D721Med (cell line): ENCODE results near the gene PTPRR.

Experiments
- DNase-seq: peaks from one replicate; pipeline ENCODE4 v3.0.0; 2011; ENCODE audit warnings: low spot score; ENCODE audit not compliant: insufficient read length
- FAIRE-seq: peaks from 2 replicates; lab custom pipeline; 2011; peaks lifted over from hg19 to GRCh38; lab: Jason Lieb, UNC
- TF ChIP-seq, protein P1 (sequence below): IDR thresholded peaks from 2 replicates; pipeline ENCODE4 v1.5.1; 2012; ENCODE audit warnings: mild to moderate bottlenecking, control low read depth; ENCODE audit not compliant: insufficient read depth; ENCODE audit errors: missing control alignments

PTPRR gene

DNA sequence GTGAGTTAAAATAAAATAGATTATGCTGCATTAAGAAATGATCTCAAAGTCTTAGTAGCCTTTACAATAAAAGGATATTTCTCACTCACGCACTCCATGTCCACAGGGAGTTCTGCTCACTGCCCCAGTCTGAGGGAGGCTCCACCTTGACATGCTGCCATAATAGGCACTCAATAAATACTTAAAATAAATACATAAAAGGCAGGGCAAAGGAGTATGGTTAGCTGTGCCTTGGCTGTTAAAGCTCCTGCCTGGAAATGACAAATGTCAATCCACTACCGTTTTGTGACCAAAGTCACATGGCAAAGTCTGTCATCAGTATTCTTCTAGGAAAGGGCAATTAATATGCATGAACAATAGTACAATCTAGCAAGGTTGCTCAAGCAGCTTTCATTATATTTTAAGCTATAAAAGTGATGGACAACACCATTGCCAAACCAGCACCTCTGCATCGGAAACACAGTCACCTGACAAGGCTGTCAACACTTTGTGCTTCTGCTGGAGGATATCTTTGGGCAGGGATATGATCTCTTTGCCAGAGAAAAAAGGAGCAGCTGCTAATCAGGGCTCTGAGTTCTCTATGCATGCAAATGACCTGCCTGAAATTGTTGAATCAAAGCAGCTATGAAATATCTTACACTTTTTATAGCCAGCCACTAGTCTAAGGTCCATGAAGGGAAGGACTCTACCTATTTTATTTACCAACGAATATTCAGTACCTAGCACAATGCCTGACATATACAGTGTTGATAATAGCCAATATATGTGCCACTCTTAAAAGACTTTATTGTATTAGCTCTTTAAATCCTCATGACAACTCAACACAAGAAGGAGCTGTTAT, 90.1 kb downstream of the PTPRR start:
- FAIRE-seq (no peak), DNase-seq (no peak)

GRCh38 chr12:70829070-70829469, 91.5 kb downstream of the PTPRR start:
- TF ChIP-seq, protein P1, sequence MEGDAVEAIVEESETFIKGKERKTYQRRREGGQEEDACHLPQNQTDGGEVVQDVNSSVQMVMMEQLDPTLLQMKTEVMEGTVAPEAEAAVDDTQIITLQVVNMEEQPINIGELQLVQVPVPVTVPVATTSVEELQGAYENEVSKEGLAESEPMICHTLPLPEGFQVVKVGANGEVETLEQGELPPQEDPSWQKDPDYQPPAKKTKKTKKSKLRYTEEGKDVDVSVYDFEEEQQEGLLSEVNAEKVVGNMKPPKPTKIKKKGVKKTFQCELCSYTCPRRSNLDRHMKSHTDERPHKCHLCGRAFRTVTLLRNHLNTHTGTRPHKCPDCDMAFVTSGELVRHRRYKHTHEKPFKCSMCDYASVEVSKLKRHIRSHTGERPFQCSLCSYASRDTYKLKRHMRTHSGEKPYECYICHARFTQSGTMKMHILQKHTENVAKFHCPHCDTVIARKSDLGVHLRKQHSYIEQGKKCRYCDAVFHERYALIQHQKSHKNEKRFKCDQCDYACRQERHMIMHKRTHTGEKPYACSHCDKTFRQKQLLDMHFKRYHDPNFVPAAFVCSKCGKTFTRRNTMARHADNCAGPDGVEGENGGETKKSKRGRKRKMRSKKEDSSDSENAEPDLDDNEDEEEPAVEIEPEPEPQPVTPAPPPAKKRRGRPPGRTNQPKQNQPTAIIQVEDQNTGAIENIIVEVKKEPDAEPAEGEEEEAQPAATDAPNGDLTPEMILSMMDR = no peak
- no peak for FAIRE-seq

More for the DNA sequence above, 90.1 kb downstream of the PTPRR start:
- TF ChIP-seq, protein P1 = no peak

GRCh38 chr12:70828351-70828750, 92.2 kb downstream of the PTPRR start:
- FAIRE-seq = no peak
- TF ChIP-seq, protein P1 = no peak
- no peak for DNase-seq

More at GRCh38 chr12:70829070-70829469, 91.5 kb downstream of the PTPRR start:
- DNase-seq = no peak

DNA sequence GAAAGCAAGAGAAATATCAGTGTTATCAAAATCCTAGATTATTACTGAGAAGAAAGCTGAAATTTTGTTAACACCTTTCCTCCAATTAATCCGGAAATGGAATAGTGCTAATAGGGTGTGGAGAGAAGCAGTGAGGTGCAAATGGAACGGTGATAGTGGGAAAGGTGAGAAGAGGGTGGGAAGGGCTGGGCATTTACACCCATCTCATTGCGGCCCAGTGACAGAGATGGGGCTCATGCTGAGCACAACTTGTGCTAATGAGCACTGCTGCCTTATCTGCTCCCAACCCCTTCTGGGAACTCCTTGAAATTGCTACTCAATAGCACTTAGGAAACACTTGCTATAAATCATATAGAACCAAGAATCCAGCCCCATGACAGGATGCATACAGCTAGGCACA, 94.4 kb downstream of the PTPRR start:
- DNase-seq (no peak), FAIRE-seq (no peak)
- TF ChIP-seq, protein P1 = no peak

GRCh38 chr12:70824511-70824910, 96.0 kb downstream of the PTPRR start:
- no peak for FAIRE-seq
- TF ChIP-seq, protein P1 = no peak
- no peak for DNase-seq

DNA sequence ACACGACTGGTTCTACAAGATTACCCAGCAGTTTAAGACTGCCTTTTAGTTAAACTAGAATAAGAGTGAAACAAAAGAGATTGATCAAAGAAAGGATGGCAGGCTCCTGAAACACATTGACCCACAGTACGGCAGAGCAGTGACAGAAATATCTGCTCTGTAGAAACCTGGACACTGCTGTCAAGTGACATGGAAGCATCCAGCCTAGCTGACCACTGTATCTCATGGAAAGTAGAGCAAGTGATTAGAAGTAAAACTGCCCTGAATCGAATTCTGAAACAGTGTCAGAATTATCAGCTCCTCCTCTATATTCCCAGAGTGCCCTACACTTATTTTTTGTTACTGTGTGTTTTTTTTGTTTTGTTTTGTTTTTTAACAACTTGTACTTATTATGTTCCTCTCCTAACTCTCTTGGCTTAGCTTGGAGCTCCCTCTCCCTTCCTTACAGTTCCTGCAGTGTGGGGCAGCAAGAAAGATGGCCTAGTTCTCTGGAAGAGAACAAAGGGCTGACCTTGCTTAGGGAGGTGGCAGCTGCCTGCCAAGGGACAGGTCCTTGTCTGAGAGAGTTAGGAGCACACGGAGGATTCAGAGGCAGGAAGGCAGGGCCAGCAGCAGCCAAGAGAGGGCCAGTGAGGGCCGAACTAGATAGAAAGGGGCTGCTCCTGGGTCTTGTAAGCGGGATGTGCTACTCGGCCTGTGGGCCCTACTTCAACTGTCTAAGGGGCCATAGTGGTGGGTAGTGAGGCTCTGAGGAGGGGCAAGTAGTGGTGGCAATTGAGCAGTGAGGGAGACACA, 97.2 kb downstream of the PTPRR start:
- DNase-seq (no peak), FAIRE-seq (no peak)
- TF ChIP-seq, protein P1 = no peak
